DND-41 (cell line): ENCODE results near the gene CDR2.

ENCODE experiments used
- CTCF ChIP-seq: IDR thresholded peaks from 2 replicates; pipeline ENCODE4 v1.5.1; 2012; ENCODE audit warnings: borderline replicate concordance, low read length, moderate library complexity, mild to moderate bottlenecking; ENCODE audit not compliant: poor library complexity, severe bottlenecking; ENCODE audit errors: extremely low read depth
- EZH2 ChIP-seq: IDR thresholded peaks from 3 replicates; pipeline ENCODE4 v1.6.1; 2012; ENCODE audit warnings: borderline replicate concordance, low read depth, mild to moderate bottlenecking, moderate library complexity, low read length, inconsistent platforms; ENCODE audit not compliant: severe bottlenecking

GRCh38 chr16:22316411-22316811 is 58.0 kb downstream of the CDR2 start:
- TF ChIP-seq CTCF (no peak), EZH2 (no peak)
